ENCODE results near the gene RECK.

The RECK gene

GRCh38 chr9:36134761-36135505 is 98.2 kb downstream of the RECK start:
- TF ChIP-seq FOXP2 (optimal IDR thresholded peaks at IDR 0.05; ENCODE audit: borderline replicate concordance, extremely low read depth, extremely low read length, insufficient read depth) (no peak), REST (IDR thresholded peaks at IDR 0.05; ENCODE audit: insufficient read depth in 1 of 2, low read depth in 2 of 2, low read length in 2 of 2) (no peak), TAF1 (IDR thresholded peaks at IDR 0.05; ENCODE audit: borderline replicate concordance, insufficient read depth, low read length) (no peak), SIN3A (IDR thresholded peaks at IDR 0.05; ENCODE audit: borderline replicate concordance, insufficient read depth, low read length) (no peak), POLR2AphosphoS5 (IDR thresholded peaks at IDR 0.05; ENCODE audit: low read depth, low read length) (no peak)

GRCh38 chr9:36135741-36136271 is 99.1 kb downstream of the RECK start:
- no peak for TF ChIP-seq TAF1 (IDR thresholded peaks at IDR 0.05; ENCODE audit: borderline replicate concordance, insufficient read depth, low read length)
- no peak for TF ChIP-seq REST (IDR thresholded peaks at IDR 0.05; ENCODE audit: insufficient read depth in 1 of 2, low read depth in 2 of 2, low read length in 2 of 2)
- TF ChIP-seq SIN3A (IDR thresholded peaks at IDR 0.05; ENCODE audit: borderline replicate concordance, insufficient read depth, low read length): no peak
- TF ChIP-seq POLR2AphosphoS5 (IDR thresholded peaks at IDR 0.05; ENCODE audit: low read depth, low read length): no peak
- no peak for TF ChIP-seq FOXP2 (optimal IDR thresholded peaks at IDR 0.05; ENCODE audit: borderline replicate concordance, extremely low read depth, extremely low read length, insufficient read depth)

- no peak for TF ChIP-seq POLR2AphosphoS5 (IDR thresholded peaks at IDR 0.05; ENCODE audit: low read depth, low read length)
- TF ChIP-seq REST (IDR thresholded peaks at IDR 0.05; ENCODE audit: insufficient read depth in 1 of 2, low read depth in 2 of 2, low read length in 2 of 2): no peak
- no peak for TF ChIP-seq SIN3A (IDR thresholded peaks at IDR 0.05; ENCODE audit: borderline replicate concordance, insufficient read depth, low read length)
- no peak for TF ChIP-seq FOXP2 (optimal IDR thresholded peaks at IDR 0.05; ENCODE audit: borderline replicate concordance, extremely low read depth, extremely low read length, insufficient read depth)
- TF ChIP-seq TAF1 (IDR thresholded peaks at IDR 0.05; ENCODE audit: borderline replicate concordance, insufficient read depth, low read length): no peak
These were observed 99.7 kb downstream of the RECK start, which contains the start of gene GLIPR2 for GRCh38 chr9:36136272-36136893. TSS of gene GLIPR2 (plus strand) at chr9:36136733. CDS start at chr9:36136779, 46 bp downstream.

GRCh38 chr9:36136894-36137391 is 100.2 kb downstream of the RECK start:
- TF ChIP-seq FOXP2 (optimal IDR thresholded peaks at IDR 0.05; ENCODE audit: borderline replicate concordance, extremely low read depth, extremely low read length, insufficient read depth) (no peak), POLR2AphosphoS5 (IDR thresholded peaks at IDR 0.05; ENCODE audit: low read depth, low read length) (no peak), SIN3A (IDR thresholded peaks at IDR 0.05; ENCODE audit: borderline replicate concordance, insufficient read depth, low read length) (no peak), REST (IDR thresholded peaks at IDR 0.05; ENCODE audit: insufficient read depth in 1 of 2, low read depth in 2 of 2, low read length in 2 of 2) (no peak), TAF1 (IDR thresholded peaks at IDR 0.05; ENCODE audit: borderline replicate concordance, insufficient read depth, low read length) (no peak)

Data from PFSK-1 (cell line).